HepG2 (cell line): ENCODE results near the gene SLC12A5. TPM values are rescaled to one million over a fixed set of nuclear protein-coding genes. Genes with fewer than 3 reads are reported as not detected.

Source experiments
- AHR ChIP-seq: IDR thresholded peaks from 2 replicates; pipeline ENCODE4 v1.6.1; 2018; ENCODE audit warnings: missing genetic modification reagents, missing compliant biosample characterization
- CEBPB ChIP-seq: IDR thresholded peaks from 2 replicates; pipeline ENCODE4 v1.6.1; 2011; ENCODE audit warnings: low read depth, low read length, improper control_type of control experiment, borderline replicate concordance
- EEA1 ChIP-seq: sonication (generic); formaldehyde crosslinking; IDR thresholded peaks from 2 replicates; pipeline ENCODE4 v1.5.1; 2020; ENCODE audit warnings: mild to moderate bottlenecking, missing genetic modification reagents, borderline replicate concordance
- IRF9 ChIP-seq: sonication (generic); formaldehyde crosslinking; IDR thresholded peaks from 2 replicates; pipeline ENCODE4 v1.8.0; 2022; ENCODE audit warnings: missing genetic modification reagents, mild to moderate bottlenecking, borderline replicate concordance
- MED13 ChIP-seq: sonication (generic); formaldehyde crosslinking; IDR thresholded peaks from 2 replicates; pipeline ENCODE4 v1.5.0; 2020; ENCODE audit warnings: missing genetic modification reagents
- SMARCE1 ChIP-seq: fragments of 450-650 bp; IDR thresholded peaks from 2 replicates; pipeline ENCODE4 v1.6.1; 2017; ENCODE audit warnings: borderline replicate concordance
- STAT5B ChIP-seq: sonication (generic); formaldehyde crosslinking; IDR thresholded peaks from 2 replicates; pipeline ENCODE4 v1.4.0; 2020; ENCODE audit warnings: missing genetic modification reagents
- TEAD3 ChIP-seq: optimal IDR thresholded peaks from 2 replicates; pipeline ENCODE3; 2016; ENCODE audit warnings: borderline replicate concordance
- ZIK1 ChIP-seq: sonication (generic); formaldehyde crosslinking; IDR thresholded peaks from 2 replicates; pipeline ENCODE4 v1.5.0; 2020; ENCODE audit warnings: mild to moderate bottlenecking, low read depth, missing genetic modification reagents, borderline replicate concordance
- ZNF343 ChIP-seq: sonication (generic); formaldehyde crosslinking; IDR thresholded peaks from 2 replicates; pipeline ENCODE4 v1.4.0; 2020; ENCODE audit warnings: mild to moderate bottlenecking, missing genetic modification reagents
- ZNF382 ChIP-seq: sonication (generic); formaldehyde crosslinking; IDR thresholded peaks from 2 replicates; pipeline ENCODE4 v1.5.0; 2020; ENCODE audit warnings: missing genetic modification reagents, mild to moderate bottlenecking, borderline replicate concordance
- ZNF790 ChIP-seq: sonication (generic); formaldehyde crosslinking; IDR thresholded peaks from 2 replicates; pipeline ENCODE4 v1.8.0; 2022; ENCODE audit warnings: missing genetic modification reagents, mild to moderate bottlenecking, borderline replicate concordance
- ZNF883 ChIP-seq: sonication (generic); formaldehyde crosslinking; IDR thresholded peaks from 2 replicates; pipeline ENCODE4 v1.5.1; 2020; ENCODE audit warnings: mild to moderate bottlenecking, missing genetic modification reagents; ENCODE audit errors: not compliant biosample characterization
- polyA plus RNA-seq, 8 experiments: library from polyadenylated mRNA; depleted of rRNA in 3 of 8; stranded (reverse) in 7 of 8; unstranded in 1 of 8; fragments of >200 nt; fragmentation: Illumina TruSeq in 4 of 8; extraction: Trizol in 4 of 8; gene quantifications; 2 replicates each; pipeline versions ENCODE4 v1.2.1 to v1.2.3, GENCODE V29; 2011 to 2016; ENCODE audit warnings: low read depth in 4 of 8, missing spikeins in 1 of 8, mixed read lengths in 1 of 8; ENCODE audit not compliant: insufficient read depth in 1 of 8
- total RNA-seq, 5 experiments: library from RNA; depleted of rRNA; stranded (reverse); fragments of >200 nt; fragmentation: Illumina TruSeq; extraction: Trizol; gene quantifications; 2 replicates each; pipeline ENCODE4 v1.2.3, GENCODE V29; 2016; ENCODE audit warnings: low read depth in 1 of 5
- TF ChIP-seq, protein P1 (sequence below): sonication (generic); formaldehyde crosslinking; IDR thresholded peaks from 2 replicates; pipeline ENCODE4 v1.5.0; 2020; ENCODE audit warnings: mild to moderate bottlenecking, missing genetic modification reagents, borderline replicate concordance
- TF ChIP-seq, protein P2 (sequence below): sonication (generic); formaldehyde crosslinking; IDR thresholded peaks from 2 replicates; pipeline ENCODE4 v1.9.0; 2021; ENCODE audit warnings: missing genetic modification reagents, mild to moderate bottlenecking, borderline replicate concordance
- TF ChIP-seq, protein P3 (sequence below): sonication (generic); formaldehyde crosslinking; conservative IDR thresholded peaks from 2 replicates; pipeline ENCODE4 v1.4.0; 2020; ENCODE audit warnings: missing genetic modification reagents
- TF ChIP-seq, protein P4 (sequence below): sonication (generic); formaldehyde crosslinking; IDR thresholded peaks from 2 replicates; pipeline ENCODE4 v1.4.0; 2020; ENCODE audit warnings: mild to moderate bottlenecking, missing genetic modification reagents

SLC12A5 gene
- total and polyA plus RNA-seq, 2 of the 13 experiments (the other 11 are each of a cell fraction or from before 2014, with no cell fraction given): 4.3 to 5.4 TPM

DNA sequence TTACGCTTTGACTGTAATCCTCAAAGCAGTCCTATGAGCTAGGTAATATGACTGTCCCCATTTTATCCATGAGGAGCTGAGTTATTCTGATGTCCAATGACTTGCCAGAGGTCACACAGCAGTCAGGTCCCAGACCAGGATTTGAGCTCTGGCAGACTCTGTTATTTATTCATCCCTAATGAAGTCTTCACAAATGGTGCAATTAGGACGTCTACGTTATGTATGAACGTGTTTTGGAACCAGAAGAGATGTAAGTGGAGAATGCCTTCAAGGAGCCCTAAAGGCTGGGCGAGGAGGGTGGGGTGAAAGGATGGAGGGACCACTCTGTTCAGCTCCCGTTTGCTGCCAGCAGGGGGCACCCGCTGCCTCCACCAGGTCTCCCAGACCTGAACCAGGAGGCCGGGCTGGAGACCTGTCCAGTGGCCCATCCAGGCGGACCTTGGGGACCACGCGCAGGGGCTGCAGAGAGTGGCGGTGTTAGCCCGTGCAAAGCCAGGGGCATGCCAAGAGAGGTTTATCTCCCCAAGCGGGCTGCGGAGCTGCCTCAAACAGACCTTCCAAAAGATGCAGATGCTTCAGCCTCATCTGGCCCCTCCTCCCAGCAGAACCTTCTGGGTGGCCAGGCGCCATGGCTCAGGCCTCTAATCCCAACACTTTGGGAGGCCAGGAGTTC lies 41.8 kb upstream of the SLC12A5 start (continued):
- TF ChIP-seq, protein P1, sequence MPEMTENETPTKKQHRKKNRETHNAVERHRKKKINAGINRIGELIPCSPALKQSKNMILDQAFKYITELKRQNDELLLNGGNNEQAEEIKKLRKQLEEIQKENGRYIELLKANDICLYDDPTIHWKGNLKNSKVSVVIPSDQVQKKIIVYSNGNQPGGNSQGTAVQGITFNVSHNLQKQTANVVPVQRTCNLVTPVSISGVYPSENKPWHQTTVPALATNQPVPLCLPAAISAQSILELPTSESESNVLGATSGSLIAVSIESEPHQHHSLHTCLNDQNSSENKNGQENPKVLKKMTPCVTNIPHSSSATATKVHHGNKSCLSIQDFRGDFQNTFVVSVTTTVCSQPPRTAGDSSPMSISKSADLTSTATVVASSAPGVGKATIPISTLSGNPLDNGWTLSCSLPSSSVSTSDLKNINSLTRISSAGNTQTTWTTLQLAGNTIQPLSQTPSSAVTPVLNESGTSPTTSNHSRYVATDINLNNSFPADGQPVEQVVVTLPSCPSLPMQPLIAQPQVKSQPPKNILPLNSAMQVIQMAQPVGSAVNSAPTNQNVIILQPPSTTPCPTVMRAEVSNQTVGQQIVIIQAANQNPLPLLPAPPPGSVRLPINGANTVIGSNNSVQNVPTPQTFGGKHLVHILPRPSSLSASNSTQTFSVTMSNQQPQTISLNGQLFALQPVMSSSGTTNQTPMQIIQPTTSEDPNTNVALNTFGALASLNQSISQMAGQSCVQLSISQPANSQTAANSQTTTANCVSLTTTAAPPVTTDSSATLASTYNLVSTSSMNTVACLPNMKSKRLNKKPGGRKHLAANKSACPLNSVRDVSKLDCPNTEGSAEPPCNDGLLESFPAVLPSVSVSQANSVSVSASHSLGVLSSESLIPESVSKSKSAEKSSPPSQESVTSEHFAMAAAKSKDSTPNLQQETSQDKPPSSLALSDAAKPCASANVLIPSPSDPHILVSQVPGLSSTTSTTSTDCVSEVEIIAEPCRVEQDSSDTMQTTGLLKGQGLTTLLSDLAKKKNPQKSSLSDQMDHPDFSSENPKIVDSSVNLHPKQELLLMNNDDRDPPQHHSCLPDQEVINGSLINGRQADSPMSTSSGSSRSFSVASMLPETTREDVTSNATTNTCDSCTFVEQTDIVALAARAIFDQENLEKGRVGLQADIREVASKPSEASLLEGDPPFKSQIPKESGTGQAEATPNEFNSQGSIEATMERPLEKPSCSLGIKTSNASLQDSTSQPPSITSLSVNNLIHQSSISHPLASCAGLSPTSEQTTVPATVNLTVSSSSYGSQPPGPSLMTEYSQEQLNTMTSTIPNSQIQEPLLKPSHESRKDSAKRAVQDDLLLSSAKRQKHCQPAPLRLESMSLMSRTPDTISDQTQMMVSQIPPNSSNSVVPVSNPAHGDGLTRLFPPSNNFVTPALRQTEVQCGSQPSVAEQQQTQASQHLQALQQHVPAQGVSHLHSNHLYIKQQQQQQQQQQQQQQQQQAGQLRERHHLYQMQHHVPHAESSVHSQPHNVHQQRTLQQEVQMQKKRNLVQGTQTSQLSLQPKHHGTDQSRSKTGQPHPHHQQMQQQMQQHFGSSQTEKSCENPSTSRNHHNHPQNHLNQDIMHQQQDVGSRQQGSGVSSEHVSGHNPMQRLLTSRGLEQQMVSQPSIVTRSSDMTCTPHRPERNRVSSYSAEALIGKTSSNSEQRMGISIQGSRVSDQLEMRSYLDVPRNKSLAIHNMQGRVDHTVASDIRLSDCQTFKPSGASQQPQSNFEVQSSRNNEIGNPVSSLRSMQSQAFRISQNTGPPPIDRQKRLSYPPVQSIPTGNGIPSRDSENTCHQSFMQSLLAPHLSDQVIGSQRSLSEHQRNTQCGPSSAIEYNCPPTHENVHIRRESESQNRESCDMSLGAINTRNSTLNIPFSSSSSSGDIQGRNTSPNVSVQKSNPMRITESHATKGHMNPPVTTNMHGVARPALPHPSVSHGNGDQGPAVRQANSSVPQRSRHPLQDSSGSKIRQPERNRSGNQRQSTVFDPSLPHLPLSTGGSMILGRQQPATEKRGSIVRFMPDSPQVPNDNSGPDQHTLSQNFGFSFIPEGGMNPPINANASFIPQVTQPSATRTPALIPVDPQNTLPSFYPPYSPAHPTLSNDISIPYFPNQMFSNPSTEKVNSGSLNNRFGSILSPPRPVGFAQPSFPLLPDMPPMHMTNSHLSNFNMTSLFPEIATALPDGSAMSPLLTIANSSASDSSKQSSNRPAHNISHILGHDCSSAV (CRISPR knock-in tag): no peak
- TF ChIP-seq SMARCE1 (no peak), ZIK1 (no peak), ZNF883 (CRISPR knock-in tag) (peak; percentile 85), CEBPB (no peak), IRF9 (CRISPR knock-in tag) (no peak), MED13 (CRISPR knock-in tag) (no peak), STAT5B (CRISPR knock-in tag) (no peak), TEAD3 (CRISPR knock-in tag) (no peak), ZNF343 (CRISPR knock-in tag) (no peak), ZNF382 (CRISPR knock-in tag) (no peak), AHR (no peak), ZNF790 (CRISPR knock-in tag) (no peak), EEA1 (CRISPR knock-in tag) (0 out of 2 replicates have a peak, but pooled peaks have one; percentile 40)
- TF ChIP-seq, protein P2, sequence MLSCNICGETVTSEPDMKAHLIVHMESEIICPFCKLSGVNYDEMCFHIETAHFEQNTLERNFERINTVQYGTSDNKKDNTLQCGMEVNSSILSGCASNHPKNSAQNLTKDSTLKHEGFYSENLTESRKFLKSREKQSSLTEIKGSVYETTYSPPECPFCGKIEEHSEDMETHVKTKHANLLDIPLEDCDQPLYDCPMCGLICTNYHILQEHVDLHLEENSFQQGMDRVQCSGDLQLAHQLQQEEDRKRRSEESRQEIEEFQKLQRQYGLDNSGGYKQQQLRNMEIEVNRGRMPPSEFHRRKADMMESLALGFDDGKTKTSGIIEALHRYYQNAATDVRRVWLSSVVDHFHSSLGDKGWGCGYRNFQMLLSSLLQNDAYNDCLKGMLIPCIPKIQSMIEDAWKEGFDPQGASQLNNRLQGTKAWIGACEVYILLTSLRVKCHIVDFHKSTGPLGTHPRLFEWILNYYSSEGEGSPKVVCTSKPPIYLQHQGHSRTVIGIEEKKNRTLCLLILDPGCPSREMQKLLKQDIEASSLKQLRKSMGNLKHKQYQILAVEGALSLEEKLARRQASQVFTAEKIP: no peak
- TF ChIP-seq, protein P3, sequence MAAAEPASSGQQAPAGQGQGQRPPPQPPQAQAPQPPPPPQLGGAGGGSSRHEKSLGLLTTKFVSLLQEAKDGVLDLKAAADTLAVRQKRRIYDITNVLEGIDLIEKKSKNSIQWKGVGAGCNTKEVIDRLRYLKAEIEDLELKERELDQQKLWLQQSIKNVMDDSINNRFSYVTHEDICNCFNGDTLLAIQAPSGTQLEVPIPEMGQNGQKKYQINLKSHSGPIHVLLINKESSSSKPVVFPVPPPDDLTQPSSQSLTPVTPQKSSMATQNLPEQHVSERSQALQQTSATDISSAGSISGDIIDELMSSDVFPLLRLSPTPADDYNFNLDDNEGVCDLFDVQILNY (CRISPR knock-in tag): no peak
- TF ChIP-seq, protein P4, sequence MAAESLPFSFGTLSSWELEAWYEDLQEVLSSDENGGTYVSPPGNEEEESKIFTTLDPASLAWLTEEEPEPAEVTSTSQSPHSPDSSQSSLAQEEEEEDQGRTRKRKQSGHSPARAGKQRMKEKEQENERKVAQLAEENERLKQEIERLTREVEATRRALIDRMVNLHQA (CRISPR knock-in tag): no peak
